RWPE1 (cell line): Measurements from ENCODE around the gene ACTRT2.

Experiments used
- CTCF ChIA-PET: fragments of 350-600 bp; sonication (Branson Sonifier 250); formaldehyde crosslinking; extraction: SDS; loops from one replicate; lab custom pipeline; 2021; lab: Yijun Ruan, JAX
- POLR2A ChIA-PET: fragments of 400-600 bp; formaldehyde crosslinking; extraction: SDS; loops from one replicate; lab custom pipeline; 2020; ENCODE audit warnings: antibody characterized with exemption; ENCODE audit not compliant: low non-redundant PET; lab: Yijun Ruan, JAX
- DNase-seq: peaks from one replicate; pipeline ENCODE4 v3.0.0; 2012; ENCODE audit warnings: low spot score
- H3K27ac ChIP-seq: fragments of 450-650 bp; 2 replicates; pipeline ENCODE4 v1.5.1; 2017
- CTCF ChIP-seq: fragments of 450-650 bp; conservative IDR thresholded peaks from 2 replicates; pipeline ENCODE4 v1.5.1; 2017; ENCODE audit warnings: low read depth, mild to moderate bottlenecking

Gene ACTRT2

DNA sequence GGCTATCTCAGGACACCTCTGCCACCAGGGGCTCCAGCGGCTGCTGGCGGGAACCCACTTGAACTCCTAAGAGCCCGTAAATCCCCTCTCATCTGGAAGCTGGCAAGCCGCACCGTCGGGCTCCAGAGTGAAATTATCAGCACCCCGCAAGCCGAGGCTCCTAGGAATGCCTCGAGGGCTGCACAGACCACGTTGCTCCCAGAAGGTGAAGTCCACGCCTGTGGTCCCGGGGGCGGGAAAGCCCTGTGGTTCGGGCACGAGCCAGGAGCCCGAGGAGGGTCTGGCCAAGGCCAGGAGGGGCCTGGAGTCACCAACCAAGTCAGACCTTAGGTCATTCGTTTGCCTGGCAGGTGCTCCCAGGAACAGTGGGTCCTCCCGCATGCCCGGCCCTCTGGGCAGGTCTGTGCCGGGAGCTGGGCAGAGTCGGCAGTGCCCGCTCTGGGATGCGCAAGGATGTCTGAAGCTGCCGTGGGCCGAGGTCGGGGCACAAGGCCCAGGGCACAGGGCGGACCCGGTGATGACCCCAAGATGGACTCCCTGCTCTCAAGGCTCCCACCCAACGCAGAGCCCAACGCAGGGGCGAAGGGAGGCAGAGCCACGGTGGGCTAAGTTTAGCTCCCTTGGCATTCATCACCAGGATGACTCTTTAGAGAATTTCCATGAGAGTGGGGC, 8.9 kb downstream of the ACTRT2 start:
- DNase-seq: no peak
- TF ChIP-seq CTCF: no peak
- CTCF ChIA-PET: interaction anchor here (0.7 kb wide), 1 partner anchor 42 kb away, joined by 4 read pairs; no protein-coding TSS in a partner anchor
- no peak overlapping the region for H3K27ac ChIP-seq
- POLR2A ChIA-PET: no interaction called here

GRCh38 chr1:3030663-3031381, 9.6 kb downstream of the ACTRT2 start:
- no peak for TF ChIP-seq CTCF
- no peak for DNase-seq
- no peak overlapping the region for H3K27ac ChIP-seq
- POLR2A ChIA-PET: no interaction called here
- CTCF ChIA-PET: interaction anchor here (0.7 kb wide), 1 partner anchor 42 kb away, joined by 4 read pairs; no protein-coding TSS in a partner anchor

DNA sequence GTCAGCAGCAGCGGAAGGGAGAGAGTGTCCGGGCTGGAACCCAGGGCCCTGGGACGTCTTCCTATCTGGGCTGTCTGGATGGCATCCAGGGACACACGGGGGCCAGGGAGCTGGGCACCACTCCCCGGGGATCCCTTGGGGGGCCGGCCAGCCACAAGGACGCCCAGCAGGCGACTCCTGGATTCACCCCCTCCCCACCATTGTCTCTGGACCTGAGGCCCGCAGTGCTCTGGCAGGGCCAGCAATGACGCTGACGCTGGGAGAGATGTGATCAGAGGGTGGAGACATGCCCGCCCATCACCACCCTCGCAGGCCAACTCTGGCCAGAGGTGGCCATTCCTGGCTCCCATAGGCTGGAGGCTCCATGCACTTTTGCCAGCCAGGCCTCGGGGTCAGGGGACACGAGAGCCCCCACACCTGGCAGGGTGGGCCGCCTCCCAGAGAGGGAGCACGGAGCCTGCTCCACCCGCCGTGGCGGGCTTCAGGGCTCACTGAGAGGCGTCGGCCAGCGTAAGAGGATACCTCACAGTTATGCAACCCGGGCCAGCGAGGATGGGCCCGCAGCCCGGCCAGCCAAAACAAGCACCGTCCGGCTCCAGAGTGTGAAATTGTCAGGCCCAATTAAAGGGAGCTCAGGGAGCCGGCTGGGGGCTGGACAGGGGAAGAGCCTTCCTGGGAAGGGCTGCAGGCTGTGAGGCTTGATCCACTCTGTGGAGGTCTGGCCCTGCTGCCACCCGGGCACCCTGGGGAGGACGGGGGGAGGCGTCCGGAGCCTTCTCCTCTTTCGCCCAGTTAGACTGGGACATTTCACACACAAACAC, 10.3 kb downstream of the ACTRT2 start:
- H3K27ac ChIP-seq: no peak overlapping the region
- POLR2A ChIA-PET: no interaction called here
- CTCF ChIA-PET: no interaction called here
- DNase-seq: no peak
- TF ChIP-seq CTCF: no peak

DNA sequence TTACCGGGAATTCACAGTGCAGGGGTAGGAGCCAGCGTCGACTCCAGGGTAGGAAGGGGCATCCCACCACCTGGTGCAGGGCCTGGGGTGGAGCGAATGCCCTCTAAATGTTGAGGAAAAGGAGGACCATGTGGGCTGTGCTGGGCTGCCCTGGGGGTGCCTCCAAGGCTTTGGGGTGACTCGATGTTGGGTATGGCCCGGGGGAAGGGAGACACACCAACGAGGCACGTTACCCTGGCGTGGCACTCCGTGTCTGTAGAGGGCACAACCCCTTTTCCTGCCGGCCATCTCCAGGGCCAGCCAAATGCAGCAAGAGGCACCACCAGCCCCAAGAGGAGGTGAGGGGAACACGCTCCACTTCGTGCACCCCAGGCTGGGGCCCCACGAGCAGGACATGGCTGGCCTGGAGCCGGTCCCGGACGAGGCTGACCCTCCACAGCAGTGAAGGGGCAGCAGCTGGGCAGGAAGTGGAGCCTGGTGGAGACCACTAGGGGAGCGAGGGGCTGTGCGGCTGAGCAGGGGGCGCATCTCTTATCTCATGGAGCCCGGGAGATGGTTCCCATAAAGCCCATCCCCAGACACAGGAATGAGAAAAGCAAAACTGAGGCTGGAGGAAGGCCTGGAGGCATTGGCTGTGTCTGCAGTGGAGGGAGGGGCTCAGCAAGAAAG, 11.2 kb downstream of the ACTRT2 start:
- DNase-seq: no peak
- H3K27ac ChIP-seq: no peak overlapping the region
- ChIA-PET POLR2A (no interaction called here), CTCF (no interaction called here)
- no peak for TF ChIP-seq CTCF

DNA sequence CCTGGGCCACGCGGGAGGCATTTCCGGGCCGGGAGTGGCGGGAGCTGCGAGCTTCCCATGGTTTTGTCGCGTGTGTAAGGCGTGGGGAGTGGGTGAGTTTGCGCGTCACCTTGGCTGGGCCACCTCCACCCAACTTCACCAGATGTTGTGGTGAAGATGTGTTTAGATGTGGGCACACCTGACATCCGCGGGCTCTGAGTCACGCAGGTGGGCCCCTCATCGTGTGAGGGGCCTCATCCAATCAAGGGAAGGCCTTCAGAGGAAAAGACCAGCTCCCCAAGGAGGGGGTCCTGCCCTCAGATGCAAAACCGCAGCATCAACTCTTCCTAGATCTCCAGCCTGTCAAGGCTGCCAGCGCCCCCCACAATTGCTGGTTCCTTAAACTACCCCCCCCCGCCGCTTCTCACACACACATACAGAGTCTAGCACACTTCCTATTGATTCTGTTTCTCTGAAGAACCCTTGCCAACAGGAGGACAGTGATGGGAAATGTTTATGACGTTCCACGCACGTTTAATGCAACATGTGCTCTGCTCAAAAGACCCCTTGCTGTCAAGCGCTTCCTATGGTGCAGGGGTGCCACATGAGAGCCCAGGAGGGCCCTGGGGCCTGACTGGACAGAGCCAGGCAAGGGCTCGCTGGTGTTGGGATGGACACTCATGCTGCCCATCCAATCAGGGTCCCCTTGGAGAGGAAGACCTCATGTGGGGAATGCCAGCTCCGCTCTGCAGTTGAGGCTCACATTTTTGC, 11.9 kb downstream of the ACTRT2 start:
- ChIA-PET CTCF (no interaction called here), POLR2A (no interaction called here)
- TF ChIP-seq CTCF: no peak
- H3K27ac ChIP-seq: no peak overlapping the region
- no peak for DNase-seq
